GM10847 (cell line): Measurements from ENCODE around the gene ANKS3.

Experiments
- POLR2A ChIP-seq: IDR thresholded peaks from 2 replicates; pipeline ENCODE4 v1.6.1; 2011; ENCODE audit not compliant: insufficient read length; ENCODE audit errors: extremely low read depth

ANKS3 gene

DNA sequence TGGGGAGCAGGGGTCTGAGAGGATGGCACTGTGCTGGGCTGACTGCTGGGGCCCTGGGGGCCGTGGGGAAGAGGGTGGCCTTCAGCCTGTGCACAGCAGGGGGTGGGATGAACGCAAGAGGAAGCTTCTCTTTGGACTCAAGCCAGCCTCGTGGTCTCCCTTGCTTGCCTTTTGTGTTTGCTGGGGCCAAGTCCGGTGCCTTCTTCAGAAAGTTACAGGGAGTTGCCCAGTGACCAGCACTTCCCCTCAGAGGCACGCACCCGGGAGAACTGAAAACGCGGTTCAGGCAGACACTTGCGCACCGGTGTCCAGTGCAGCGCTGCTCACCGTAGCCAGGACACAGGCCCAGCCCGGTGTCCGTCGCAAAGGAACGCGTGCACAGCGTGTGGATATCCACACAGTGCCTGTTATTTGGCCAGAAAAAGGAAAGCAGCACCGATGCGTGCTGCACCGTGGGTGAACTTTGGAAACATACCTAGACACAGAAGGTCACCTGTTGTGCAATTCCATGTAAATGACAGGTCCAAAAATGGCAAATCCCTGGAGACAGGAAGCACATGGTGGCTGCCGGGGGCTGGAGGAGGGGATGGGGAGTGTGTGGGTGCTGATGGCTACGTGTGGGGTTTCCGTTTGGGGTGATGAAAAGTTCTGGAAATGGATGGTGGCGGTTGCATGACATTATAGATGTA is 70.2 kb downstream of the ANKS3 start:
- no peak for TF ChIP-seq POLR2A

DNA sequence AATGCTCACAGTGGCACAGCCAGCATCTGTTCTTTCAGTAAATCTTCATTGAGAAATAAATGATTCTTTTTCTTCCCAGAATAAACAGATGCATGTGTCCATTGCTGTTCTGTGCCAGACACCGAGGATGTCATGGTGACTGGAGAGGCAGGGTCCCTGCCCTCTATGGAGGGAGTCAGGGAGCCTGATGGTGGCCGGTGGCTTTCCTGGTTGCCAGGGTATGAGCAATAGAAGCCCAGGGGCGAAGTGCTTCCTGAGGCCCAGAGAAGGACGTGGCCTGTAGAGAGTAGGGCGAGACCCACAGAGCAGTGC is 70.7 kb downstream of the ANKS3 start:
- no peak for TF ChIP-seq POLR2A

GRCh38 chr16:4661661-4662060 is 72.4 kb downstream of the ANKS3 start:
- no peak for TF ChIP-seq POLR2A

DNA sequence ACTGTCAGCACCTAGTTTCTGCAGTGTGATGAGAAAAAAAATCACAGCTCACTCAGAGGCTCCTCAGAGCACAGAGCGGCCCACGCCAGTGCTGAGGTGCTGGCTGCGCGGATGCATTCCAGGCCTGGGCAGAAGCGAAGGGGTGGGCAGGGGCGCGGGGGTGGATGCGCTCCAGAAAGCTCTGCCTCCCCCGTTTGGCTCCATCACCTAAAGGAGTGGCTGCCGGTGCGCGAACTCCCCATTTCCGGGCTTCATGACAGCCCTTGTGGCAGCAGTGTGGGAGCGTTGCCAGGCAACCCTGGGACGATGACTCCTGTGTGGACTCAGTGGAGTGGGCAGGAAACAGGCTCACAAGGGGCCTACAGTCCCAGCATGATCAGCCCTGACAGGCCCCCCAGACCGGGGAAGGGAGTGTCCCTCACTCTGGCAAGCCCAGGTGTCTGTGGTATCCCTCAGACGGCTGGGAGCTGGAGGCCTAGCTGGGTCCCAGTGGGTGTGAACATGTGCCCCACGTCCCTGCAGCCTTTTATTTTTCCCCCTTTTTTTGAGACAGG is 73.5 kb downstream of the ANKS3 start:
- TF ChIP-seq POLR2A, result no peak

DNA sequence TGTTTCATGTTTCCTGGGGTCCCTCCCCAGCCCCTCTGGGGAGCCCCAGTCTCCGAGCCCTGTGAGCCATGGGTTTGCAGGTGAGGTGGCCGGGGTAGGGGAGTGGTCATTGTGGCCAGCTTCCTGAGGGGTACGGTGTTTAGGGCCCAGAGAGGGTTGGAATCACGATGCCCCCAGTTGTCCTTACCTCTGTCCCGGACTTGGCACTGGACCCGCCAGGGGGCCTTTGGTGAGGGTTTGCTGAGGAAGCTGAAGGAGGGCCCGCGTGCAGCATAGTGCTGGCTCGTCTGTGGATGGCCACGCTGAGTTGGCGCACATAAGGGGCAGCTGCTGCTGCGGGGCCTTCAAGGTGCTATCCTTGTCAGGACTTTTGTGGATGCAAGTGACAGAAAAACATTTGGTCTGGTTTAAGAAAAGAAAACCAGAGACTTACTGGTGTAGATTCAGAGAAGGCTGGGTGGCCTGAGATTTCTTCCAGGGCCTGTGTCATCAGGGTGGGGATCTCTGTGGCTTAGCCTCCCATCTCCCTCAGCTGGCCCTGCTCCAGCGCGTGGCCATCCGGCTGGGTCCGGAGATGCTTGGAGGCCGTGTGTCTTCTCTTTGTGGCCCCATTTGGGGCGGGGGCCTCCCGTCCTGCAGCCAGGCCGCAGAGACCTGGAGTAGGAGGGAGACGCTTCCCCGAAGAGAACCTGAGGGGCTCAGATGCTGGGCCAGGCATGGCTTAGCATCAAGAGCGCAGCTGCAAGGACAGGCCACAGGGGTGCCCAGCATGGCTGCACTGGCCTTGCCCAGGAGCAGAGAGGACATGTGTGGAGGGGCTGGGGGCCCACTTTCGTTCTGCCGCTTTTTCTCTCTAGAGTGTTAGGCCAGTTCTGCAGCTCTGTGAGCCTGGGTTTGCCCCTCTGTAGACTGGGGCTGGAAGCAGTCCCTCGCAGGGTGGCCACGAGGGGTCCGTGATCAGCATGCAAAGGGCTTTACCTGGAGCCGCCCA is 74.4 kb downstream of the ANKS3 start:
- no peak for TF ChIP-seq POLR2A

DNA sequence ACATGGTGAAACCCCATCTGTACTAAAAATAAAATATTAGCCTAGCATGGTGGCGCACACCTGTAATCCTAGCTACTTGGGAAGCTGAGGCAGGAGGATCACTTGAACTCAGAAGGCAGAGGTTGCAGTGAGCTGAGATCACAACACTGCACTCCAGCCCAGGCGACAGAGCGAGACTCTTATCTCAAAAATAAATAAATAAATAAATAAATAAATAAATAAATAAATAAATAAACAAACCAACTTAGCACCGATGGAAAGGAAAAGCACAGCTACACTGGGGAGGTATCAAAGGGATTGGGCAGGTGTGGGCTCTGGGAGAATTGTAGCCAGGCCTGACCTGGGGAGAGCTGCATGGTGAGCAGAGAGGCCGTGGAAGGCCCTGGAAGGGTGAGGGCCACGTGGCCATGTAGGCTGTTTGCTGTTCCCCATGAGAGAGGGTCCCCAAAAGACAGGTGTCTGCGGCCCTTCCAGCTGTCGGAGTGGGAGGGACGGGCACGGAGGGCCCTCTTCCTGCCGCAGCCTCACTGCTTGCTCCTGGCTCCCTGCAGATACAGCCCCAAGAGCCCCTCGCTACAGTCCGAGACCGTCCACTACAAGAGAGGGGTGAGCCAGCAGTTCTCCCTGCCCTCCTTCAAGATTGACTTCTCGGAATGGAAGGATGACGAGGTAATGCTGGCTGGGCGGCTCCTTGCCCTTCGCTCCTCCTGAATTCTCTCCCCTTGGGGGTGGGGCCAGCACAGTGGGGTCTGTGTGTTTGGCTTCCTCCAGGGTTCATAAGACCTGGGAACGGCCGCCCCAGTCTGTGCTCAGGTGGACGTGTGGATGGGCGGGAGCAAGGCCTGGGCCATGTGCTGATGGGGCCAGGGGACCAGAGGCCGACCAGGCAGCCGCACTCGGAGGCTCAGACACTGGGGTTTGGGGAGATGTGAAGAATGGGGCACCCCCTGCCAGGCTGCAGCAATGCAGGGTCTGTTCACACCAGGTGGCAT is 77.1 kb downstream of the ANKS3 start:
- no peak for TF ChIP-seq POLR2A

DNA sequence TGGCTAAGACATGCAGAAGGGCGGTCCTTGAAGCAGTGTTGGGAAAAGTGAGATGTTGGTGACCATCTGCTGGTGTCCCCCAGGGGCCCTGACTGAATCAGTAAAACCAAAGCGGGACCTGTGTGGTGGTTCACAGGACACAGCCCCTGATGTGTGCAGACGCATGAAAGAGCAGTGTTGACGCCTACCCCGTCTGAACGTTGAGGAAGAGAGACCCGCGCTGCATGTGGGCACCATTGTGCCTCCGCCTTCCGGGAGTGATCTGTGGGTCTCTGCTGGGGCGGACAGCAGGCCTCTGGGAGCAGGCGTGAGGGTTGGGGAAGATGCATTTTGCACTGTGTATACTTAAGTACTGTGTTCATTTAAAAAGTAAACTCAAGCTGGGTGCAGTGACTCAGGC is 77.8 kb downstream of the ANKS3 start:
- TF ChIP-seq POLR2A, result no peak

- no peak for TF ChIP-seq POLR2A
These were observed 78.3 kb downstream of the ANKS3 start for GRCh38 chr16:4655801-4656200.

DNA sequence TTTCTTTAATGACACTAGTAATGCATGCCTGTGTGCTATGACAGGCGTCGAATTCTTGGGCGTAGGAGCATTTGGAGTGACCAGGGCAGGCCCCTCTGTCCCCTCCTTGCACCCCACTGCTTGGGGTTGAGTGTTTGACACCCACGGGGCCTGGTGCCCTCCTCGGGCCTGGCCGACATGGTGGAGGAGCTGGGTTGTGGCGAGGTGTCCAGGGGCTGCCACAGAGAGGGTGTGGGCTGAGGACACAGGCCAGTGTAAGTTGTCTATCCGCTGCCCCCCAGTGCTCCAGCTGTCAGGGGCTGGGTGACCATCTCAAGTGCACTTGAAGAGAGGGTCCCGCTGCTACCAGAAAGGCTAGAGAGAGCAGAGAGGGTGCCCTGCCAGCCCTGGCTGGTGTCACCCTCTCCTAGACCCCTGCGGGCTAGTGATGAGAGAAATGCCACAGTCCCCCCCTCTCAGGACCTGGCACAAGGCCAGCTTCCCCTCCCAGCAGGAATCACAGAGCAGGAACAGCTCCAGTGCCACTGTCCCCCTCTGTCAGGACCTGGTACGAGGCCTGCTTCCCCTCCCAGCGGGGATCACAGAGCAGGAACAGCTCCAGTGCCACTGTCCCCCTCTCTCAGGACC is 79.0 kb downstream of the ANKS3 start:
- TF ChIP-seq POLR2A, result no peak

DNA sequence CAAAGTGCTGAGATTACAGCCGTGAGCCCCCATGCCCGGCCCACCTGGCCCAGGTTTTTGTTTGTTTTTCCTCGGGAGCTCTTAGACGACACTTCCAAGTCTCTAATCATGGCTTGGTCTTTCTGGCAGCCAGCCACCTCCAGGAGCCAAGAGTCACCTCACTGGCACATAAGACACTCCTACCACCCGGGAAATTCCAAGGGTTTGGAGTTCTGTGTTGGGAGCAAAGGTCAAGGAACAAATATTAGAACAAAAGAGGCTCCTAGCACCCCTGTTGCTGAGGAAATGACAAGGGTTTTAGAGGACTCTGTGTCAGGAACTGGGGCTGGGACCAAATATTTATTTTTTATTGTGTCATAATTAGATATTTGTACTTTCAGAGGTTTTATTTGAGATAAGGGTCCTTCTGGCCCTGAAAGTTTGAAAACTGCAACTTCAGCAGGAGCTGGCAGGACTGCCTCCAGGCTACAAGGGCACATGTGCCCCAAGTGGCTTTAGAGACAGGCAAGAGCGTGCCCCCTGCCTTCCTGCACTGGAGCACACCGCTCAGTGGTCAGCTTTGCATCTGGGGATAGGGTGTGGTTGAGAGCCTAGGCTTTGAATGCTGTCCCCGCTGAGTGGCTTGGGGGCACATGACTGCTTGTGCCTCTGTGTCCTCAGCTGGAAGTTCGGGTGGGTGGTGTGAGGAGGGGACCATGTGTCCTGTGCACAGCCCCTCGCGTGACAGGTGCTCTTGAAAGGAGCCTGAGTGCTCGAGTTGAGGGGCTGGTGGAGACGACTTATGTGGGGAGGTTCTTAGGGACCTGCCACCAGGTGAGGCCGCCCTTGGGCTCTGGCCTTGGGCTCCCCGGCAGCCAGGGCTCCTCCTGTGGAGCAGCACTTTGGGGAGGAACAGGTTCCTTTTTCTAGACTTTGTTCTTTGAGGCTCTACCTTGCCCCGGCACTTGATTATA is 79.8 kb downstream of the ANKS3 start:
- TF ChIP-seq POLR2A, result no peak

- no peak for TF ChIP-seq POLR2A
These were observed 81.5 kb downstream of the ANKS3 start for GRCh38 chr16:4652561-4652960.

DNA sequence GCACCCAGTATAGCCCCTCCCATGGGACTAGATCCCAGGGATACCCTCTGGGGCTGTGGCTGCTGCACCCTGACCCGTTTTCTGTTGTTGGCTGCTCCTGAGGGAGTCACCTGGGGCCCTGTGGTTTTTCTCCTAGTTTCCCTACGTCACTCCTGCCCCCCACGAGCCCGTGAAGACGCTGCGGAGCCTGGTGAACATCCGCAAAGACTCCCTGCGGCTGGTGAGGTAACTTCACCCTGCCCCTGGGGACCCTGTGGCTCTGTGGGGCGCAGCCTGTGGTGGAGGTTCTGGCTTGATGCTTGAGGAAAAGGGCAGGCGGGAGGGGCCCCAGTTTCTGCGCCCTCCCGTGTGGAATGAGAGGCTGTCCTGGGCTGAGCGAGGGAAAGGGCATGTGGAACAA is 82.2 kb downstream of the ANKS3 start:
- TF ChIP-seq POLR2A, result no peak

DNA sequence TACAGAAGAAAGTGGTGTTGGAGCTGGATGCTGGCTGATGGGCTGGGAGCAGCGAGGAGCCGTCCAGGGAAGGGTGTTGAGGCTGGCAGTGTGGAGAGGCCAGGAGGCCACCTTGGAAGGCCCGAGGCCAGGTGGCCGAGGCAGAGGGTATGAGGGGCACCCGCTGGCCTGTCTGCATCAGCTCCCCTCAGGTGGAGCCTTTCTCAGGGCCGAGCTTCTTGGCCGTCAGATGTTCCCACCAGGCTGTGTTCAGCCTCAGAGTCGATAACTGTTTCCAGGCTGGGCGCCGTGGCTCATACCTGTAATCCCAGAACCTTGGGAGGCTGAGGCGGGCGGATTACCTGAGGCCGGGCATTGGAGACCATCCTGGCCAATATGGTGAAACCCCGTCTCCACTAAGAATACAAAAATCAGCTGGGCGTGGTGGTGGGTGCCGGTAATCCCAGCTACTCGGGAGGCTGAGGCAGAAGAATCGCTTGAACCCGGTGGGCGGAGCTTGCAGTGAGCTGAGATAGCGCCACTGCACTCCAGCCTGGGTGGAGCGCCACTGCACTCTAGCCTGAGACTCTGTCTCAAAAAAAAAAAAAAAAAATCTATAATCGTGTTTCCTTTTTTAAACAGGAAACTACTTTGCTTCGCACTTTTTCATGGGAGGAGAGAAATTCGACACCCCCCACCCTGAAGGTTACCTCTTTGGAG is 84.2 kb downstream of the ANKS3 start:
- TF ChIP-seq POLR2A, result no peak
